HL-60 (cell line): ENCODE results near the gene PIGR.

Source experiments
- TF ChIP-seq, protein P1 (sequence below): IDR thresholded peaks from one replicate; pipeline ENCODE4 v1.5.1; 2011; ENCODE audit warnings: low read length, control low read depth, inconsistent platforms; ENCODE audit not compliant: insufficient read depth
- TF ChIP-seq, protein P2 (sequence below): IDR thresholded peaks from 2 replicates; pipeline ENCODE4 v1.6.1; 2012; ENCODE audit warnings: low read depth; ENCODE audit not compliant: insufficient replicate concordance

DNA sequence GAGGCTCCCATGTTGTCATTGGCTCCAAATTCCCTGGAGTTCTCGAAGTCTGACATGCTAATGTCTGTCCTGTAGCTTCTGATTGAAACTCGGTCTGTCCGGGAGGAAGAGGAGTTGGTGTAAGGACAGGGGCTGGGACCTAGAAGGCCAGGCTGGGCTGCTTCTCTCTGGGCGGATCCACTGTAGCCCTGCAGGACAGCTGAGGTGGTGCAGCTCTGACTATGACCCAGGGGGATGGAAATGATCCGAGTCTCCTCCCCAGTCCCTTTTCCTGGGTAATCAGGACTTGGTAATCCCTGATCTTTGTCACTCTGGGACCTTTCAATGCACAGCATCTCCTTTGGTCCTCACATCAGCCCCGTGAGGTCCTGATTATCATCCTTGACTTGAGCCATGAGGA is 14.6 kb downstream of the PIGR start:
- TF ChIP-seq, protein P1, sequence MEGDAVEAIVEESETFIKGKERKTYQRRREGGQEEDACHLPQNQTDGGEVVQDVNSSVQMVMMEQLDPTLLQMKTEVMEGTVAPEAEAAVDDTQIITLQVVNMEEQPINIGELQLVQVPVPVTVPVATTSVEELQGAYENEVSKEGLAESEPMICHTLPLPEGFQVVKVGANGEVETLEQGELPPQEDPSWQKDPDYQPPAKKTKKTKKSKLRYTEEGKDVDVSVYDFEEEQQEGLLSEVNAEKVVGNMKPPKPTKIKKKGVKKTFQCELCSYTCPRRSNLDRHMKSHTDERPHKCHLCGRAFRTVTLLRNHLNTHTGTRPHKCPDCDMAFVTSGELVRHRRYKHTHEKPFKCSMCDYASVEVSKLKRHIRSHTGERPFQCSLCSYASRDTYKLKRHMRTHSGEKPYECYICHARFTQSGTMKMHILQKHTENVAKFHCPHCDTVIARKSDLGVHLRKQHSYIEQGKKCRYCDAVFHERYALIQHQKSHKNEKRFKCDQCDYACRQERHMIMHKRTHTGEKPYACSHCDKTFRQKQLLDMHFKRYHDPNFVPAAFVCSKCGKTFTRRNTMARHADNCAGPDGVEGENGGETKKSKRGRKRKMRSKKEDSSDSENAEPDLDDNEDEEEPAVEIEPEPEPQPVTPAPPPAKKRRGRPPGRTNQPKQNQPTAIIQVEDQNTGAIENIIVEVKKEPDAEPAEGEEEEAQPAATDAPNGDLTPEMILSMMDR = no peak
- TF ChIP-seq, protein P2, sequence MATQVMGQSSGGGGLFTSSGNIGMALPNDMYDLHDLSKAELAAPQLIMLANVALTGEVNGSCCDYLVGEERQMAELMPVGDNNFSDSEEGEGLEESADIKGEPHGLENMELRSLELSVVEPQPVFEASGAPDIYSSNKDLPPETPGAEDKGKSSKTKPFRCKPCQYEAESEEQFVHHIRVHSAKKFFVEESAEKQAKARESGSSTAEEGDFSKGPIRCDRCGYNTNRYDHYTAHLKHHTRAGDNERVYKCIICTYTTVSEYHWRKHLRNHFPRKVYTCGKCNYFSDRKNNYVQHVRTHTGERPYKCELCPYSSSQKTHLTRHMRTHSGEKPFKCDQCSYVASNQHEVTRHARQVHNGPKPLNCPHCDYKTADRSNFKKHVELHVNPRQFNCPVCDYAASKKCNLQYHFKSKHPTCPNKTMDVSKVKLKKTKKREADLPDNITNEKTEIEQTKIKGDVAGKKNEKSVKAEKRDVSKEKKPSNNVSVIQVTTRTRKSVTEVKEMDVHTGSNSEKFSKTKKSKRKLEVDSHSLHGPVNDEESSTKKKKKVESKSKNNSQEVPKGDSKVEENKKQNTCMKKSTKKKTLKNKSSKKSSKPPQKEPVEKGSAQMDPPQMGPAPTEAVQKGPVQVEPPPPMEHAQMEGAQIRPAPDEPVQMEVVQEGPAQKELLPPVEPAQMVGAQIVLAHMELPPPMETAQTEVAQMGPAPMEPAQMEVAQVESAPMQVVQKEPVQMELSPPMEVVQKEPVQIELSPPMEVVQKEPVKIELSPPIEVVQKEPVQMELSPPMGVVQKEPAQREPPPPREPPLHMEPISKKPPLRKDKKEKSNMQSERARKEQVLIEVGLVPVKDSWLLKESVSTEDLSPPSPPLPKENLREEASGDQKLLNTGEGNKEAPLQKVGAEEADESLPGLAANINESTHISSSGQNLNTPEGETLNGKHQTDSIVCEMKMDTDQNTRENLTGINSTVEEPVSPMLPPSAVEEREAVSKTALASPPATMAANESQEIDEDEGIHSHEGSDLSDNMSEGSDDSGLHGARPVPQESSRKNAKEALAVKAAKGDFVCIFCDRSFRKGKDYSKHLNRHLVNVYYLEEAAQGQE = no peak
